Endodermal cell (in vitro differentiated cells): ENCODE measurements around the gene NTSR1. TPM values are rescaled to one million over a fixed set of nuclear protein-coding genes. Genes with fewer than 3 reads are reported as not detected.

Source experiments
- DNase-seq: peaks from one replicate; pipeline ENCODE4 v3.0.0-alpha.2; 2017
- H3K27ac ChIP-seq: 2 replicates; pipeline ENCODE4 v1.5.1; 2013; ENCODE audit warnings: mild to moderate bottlenecking, low read depth, low read length, moderate library complexity
- H3K27me3 ChIP-seq: 2 replicates; pipeline ENCODE4 v1.6.1; 2013; ENCODE audit warnings: mild to moderate bottlenecking, low read length, moderate library complexity; ENCODE audit not compliant: insufficient read depth, control insufficient read depth, poor library complexity, severe bottlenecking
- H3K36me3 ChIP-seq: 2 replicates; pipeline ENCODE4 v1.7.0; 2013; ENCODE audit warnings: mild to moderate bottlenecking, low read length, moderate library complexity; ENCODE audit not compliant: control insufficient read depth, insufficient read depth
- H3K4me1 ChIP-seq: one replicate; pipeline ENCODE4 v1.7.0; 2013; ENCODE audit warnings: low read length; ENCODE audit not compliant: control insufficient read depth, insufficient read depth
- H3K4me3 ChIP-seq: 2 replicates; pipeline ENCODE4 v1.5.1; 2013; ENCODE audit warnings: mild to moderate bottlenecking, low read length, moderate library complexity
- H3K9ac ChIP-seq: 2 replicates; pipeline ENCODE4 v1.6.1; 2013; ENCODE audit warnings: mild to moderate bottlenecking, low read length, moderate library complexity; ENCODE audit not compliant: poor library complexity, severe bottlenecking; ENCODE audit errors: extremely low read depth
- H3K9me3 ChIP-seq: 2 replicates; pipeline ENCODE4 v1.6.1; 2013; ENCODE audit warnings: mild to moderate bottlenecking, low read length, moderate library complexity; ENCODE audit not compliant: control insufficient read depth
- H3K27ac Mint-ChIP-seq: 2 replicates; pipeline ENCODE4 v1.8.0; 2020; ENCODE audit warnings: mixed read lengths
- H3K27me3 Mint-ChIP-seq: 2 replicates; pipeline ENCODE4 v1.8.0; 2021; ENCODE audit warnings: mild to moderate bottlenecking, mixed read lengths; ENCODE audit not compliant: insufficient read depth
- H3K36me3 Mint-ChIP-seq: 2 replicates; pipeline ENCODE4 v1.8.0; 2020; ENCODE audit warnings: low read depth, mixed read lengths
- H3K4me1 Mint-ChIP-seq: 2 replicates; pipeline ENCODE4 v1.8.0; 2020; ENCODE audit warnings: mixed read lengths
- H3K4me3 Mint-ChIP-seq: 2 replicates; pipeline ENCODE4 v1.8.0; 2020; ENCODE audit warnings: mild to moderate bottlenecking, moderate library complexity, mixed read lengths
- H3K9me3 Mint-ChIP-seq: 2 replicates; pipeline ENCODE4 v1.8.0; 2020; ENCODE audit warnings: mild to moderate bottlenecking, mixed read lengths
- CTCF ChIP-seq: fragments of 200-600 bp; sonication (generic); conservative IDR thresholded peaks from 2 replicates; pipeline ENCODE4 v1.5.0; 2021; ENCODE audit warnings: antibody characterized with exemption, mild to moderate bottlenecking
- WGBS, 2 experiments: methylation state at CpG; one replicate each; pipeline versions ENCODE4 v1.1.5 to v1.1.7; 2013; ENCODE audit warnings: missing lambda C conversion rate in 2 of 2, mixed read lengths in 1 of 2; ENCODE audit not compliant: insufficient coverage in 1 of 2, insufficient read length in 1 of 2; 5-methylcytosine and 5-hydroxymethylcytosine counted together
- total RNA-seq, 2 donors: library from RNA; stranded (reverse); fragmentation: NEBNext Ultra II Directional in 1 of 2; extraction: Animal tissue kit (Norgen Biotek cat#: 25700) in 1 of 2; gene quantifications; 2 replicates in 1 of 2; 3 replicates in 1 of 2; pipeline ENCODE4 v1.2.1, GENCODE V29; 2021

NTSR1 gene
- total RNA-seq, 2 donors from 2014 or later = 0.11 to 0.62 TPM

GRCh38 chr20:62768234-62768546 lies 59.6 kb downstream of the NTSR1 start:
- no peak overlapping the region for H3K4me3 Mint-ChIP-seq
- no peaks in the 10 kb centered on the region for H3K36me3 ChIP-seq
- H3K4me1 ChIP-seq = no peaks in the 10 kb centered on the region
- H3K4me1 Mint-ChIP-seq = no peaks in the 10 kb centered on the region
- no peaks in the 10 kb centered on the region for H3K9me3 ChIP-seq
- no peak for DNase-seq
- no peak overlapping the region for H3K27ac Mint-ChIP-seq
- H3K27me3 ChIP-seq = no peaks in the 10 kb centered on the region
- 85 to 87% methylated on average over 7 to 8 of the region's 8 CpGs for WGBS, 2 experiments
- no peak overlapping the region for H3K4me3 ChIP-seq
- no peaks in the 10 kb centered on the region for H3K36me3 Mint-ChIP-seq
- no peaks in the 10 kb centered on the region for H3K27me3 Mint-ChIP-seq
- no peaks in the 10 kb centered on the region for H3K9me3 Mint-ChIP-seq
- no peak for TF ChIP-seq CTCF
- H3K27ac ChIP-seq = peak overlapping the region; percentile 87
- H3K9ac ChIP-seq = no peak overlapping the region

- no peak overlapping the region for H3K4me3 Mint-ChIP-seq
- Histone ChIP-seq H3K9ac (no peak overlapping the region), H3K36me3 (no peaks in the 10 kb centered on the region), H3K4me1 (no peaks in the 10 kb centered on the region), H3K9me3 (no peaks in the 10 kb centered on the region), H3K27me3 (no peaks in the 10 kb centered on the region), H3K27ac (peak overlapping the region; percentile 87), H3K4me3 (no peak overlapping the region)
- H3K9me3 Mint-ChIP-seq = no peaks in the 10 kb centered on the region
- H3K36me3 Mint-ChIP-seq = no peaks in the 10 kb centered on the region
- no peak for TF ChIP-seq CTCF
- H3K27me3 Mint-ChIP-seq = no peaks in the 10 kb centered on the region
- no peak overlapping the region for H3K27ac Mint-ChIP-seq
- no peak for DNase-seq
- 72 to 78% methylated on average over 6 to 21 of the region's 21 CpGs for WGBS, 2 experiments
- no peaks in the 10 kb centered on the region for H3K4me1 Mint-ChIP-seq
Observed at GRCh38 chr20:62768551-62769287, 60.1 kb downstream of the NTSR1 start.

GRCh38 chr20:62769346-62770071 lies 60.9 kb downstream of the NTSR1 start:
- H3K9ac ChIP-seq = no peak overlapping the region
- no peaks in the 10 kb centered on the region for H3K27me3 ChIP-seq
- no peaks in the 10 kb centered on the region for H3K36me3 ChIP-seq
- H3K4me1 Mint-ChIP-seq = no peaks in the 10 kb centered on the region
- TF ChIP-seq CTCF = no peak
- no peaks in the 10 kb centered on the region for H3K9me3 ChIP-seq
- H3K4me3 Mint-ChIP-seq = no peak overlapping the region
- H3K9me3 Mint-ChIP-seq = no peaks in the 10 kb centered on the region
- H3K27ac ChIP-seq = peak overlapping the region; percentile 87
- no peak overlapping the region for H3K4me3 ChIP-seq
- WGBS, 2 experiments = 90 to 93% methylated on average over 11 to 16 of the region's 16 CpGs
- H3K36me3 Mint-ChIP-seq = no peaks in the 10 kb centered on the region
- DNase-seq = no peak
- H3K27me3 Mint-ChIP-seq = no peaks in the 10 kb centered on the region
- H3K4me1 ChIP-seq = no peaks in the 10 kb centered on the region
- no peak overlapping the region for H3K27ac Mint-ChIP-seq
